Hepatocyte (in vitro differentiated cells): Measurements from ENCODE around the gene NAP1L5.

Experiments
- CTCF ChIP-seq: fragments of 200-600 bp; sonication (generic); IDR thresholded peaks from 2 replicates; pipeline ENCODE4 v1.5.1; 2016; ENCODE audit warnings: antibody characterized with exemption, mild to moderate bottlenecking; ENCODE audit not compliant: poor library complexity
- EZH2 ChIP-seq: fragments of 200-600 bp; sonication (generic); IDR thresholded peaks from 2 replicates; pipeline ENCODE4 v1.6.1; 2016; ENCODE audit warnings: antibody characterized with exemption, mild to moderate bottlenecking, borderline replicate concordance

DNA sequence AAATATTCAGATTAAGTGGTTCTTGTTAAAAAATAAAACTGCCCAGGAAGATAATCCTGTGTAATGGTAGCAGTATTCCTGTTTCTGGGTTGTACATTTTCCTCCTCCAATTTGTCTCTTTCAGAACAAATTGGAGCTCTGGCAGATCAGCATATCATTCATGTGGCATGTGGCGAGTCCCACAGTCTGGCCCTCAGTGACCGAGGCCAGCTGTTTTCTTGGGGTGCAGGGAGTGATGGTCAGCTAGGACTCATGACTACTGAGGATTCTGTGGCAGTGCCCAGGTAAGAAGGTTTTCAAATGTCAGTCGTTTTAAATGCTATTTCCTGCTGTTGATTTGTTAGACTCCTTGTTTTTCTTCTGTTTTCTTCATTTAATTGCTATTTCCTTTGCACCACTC lies 47.9 kb downstream of the NAP1L5 start:
- no peak for TF ChIP-seq CTCF
- no peak for TF ChIP-seq EZH2
